Measurements from ENCODE around the gene SHC4.
A peak's percentile ranks its signal among the peaks of the same experiment; 100 is the strongest.

SHC4 gene

DNA sequence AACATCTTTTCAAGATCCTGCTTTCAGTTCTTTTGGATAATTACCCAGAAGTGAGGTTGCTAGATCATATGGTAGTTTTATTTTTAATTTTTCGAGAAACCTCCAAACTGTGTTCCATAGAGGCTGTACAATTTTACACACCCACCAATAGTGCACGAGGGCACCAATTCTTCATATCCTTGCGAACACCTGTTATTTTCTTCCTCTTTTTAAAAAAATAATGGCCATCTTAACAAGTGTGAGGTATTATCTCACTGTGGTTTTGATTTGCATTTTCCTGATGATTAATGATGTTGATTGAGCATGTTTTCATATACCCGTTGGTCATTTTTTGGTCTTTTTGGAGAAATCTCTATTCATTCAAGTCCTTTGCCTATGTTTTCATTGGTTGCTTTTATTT is 135.2 kb downstream of the SHC4 start:
- ATAC-seq, result no peak
- Mint-ChIP-seq H3K9me3 (peaks cover 7% of the 10 kb centered on the region), H3K36me3 (no peaks in the 10 kb centered on the region), H3K4me1 (no peaks in the 10 kb centered on the region), H3K4me3 (no peak overlapping the region), H3K27ac (no peak overlapping the region)
- no peak for DNase-seq (ENCODE audit: low spot score in 2 of 2)

DNA sequence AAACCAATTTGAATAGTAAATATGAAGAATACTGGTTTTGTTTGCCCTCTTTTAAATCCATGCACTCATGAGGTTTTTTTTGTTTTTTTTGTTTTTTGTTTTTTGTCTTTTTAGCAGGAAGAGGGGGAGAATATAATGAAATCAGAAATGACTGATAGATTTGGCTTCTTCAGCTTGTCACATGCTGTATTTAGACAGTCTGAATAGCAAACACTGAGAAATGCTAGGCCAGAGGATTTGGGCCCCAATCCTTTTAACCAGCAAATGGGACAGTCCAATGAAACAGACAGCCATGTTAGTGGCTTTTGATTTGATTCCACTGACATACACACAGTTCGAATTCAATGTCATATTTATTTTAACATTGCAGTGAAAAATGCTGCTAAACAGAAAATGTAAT is 138.6 kb downstream of the SHC4 start:
- DNase-seq (ENCODE audit: low spot score in 2 of 2), result no peak
- H3K4me1 Mint-ChIP-seq, result no peaks in the 10 kb centered on the region
- no peak overlapping the region for H3K27ac Mint-ChIP-seq
- ATAC-seq, result no peak
- no peak overlapping the region for H3K4me3 Mint-ChIP-seq
- no peaks in the 10 kb centered on the region for H3K9me3 Mint-ChIP-seq
- no peaks in the 10 kb centered on the region for H3K36me3 Mint-ChIP-seq

DNA sequence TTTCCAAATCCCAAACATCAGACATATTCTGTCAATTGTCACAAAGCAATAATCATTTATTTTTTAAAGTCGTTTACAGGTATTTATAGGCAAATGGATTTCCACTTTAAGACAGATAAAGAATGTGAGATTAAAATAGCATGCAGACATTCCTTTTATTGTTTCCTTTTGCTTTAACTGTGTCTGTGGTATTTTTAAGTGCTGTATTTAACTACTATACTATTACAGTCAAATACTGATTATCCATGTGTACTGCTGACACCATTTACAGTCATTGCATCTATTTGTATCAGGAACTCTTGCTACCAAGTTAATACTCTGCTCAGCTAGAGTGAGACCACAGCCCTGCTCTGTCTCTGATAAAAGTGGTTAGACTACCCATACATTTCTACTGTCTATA is 140.0 kb downstream of the SHC4 start:
- Mint-ChIP-seq H3K36me3 (no peaks in the 10 kb centered on the region), H3K27ac (no peak overlapping the region), H3K9me3 (no peaks in the 10 kb centered on the region), H3K4me1 (no peaks in the 10 kb centered on the region), H3K4me3 (no peak overlapping the region)
- no peak for DNase-seq (ENCODE audit: low spot score in 2 of 2)
- no peak for ATAC-seq

DNA sequence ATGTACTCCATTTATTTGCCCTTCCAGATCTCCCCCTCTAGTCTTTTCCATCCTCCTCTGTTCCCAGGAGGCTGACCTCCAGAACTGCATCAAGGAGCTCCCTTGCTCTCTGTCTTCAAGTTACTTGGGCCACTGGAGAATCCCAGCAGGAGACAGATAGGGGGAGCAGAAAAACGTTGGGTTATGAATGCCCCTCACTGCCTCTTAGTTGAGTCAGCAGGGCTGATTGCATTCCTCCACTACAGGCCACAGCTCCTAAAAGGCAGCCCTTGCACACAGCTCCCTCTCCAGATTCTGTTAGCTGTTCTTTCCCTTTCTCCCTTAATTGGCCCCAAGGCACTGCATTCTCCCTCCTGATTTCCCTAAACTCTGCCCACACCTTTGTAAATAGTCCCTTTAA is 140.5 kb downstream of the SHC4 start:
- no peaks in the 10 kb centered on the region for H3K4me1 Mint-ChIP-seq
- ATAC-seq (no peak), DNase-seq (ENCODE audit: low spot score in 2 of 2) (no peak)
- H3K9me3 Mint-ChIP-seq, result no peaks in the 10 kb centered on the region
- no peaks in the 10 kb centered on the region for H3K36me3 Mint-ChIP-seq
- H3K27ac Mint-ChIP-seq, result no peak overlapping the region
- no peak overlapping the region for H3K4me3 Mint-ChIP-seq

DNA sequence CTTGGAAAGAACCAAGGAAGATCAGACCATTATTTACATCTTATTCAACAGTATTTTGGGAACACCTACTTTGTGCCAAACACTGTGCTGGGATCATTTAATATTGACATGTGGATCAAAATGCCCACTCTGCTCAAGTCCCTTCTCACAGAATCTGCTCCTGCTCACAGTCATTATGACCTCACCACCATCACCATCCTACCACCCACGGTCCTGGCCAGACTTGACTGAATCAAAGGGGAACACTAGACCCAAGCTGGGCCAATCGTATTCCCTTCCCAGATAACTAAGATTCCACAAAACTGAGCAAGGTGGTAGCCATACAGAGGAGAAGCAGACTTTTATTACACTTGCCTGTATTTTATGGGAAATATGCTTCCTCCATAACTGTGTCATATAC is 149.4 kb downstream of the SHC4 start:
- H3K4me1 Mint-ChIP-seq, result peaks cover 24% of the 10 kb centered on the region
- ATAC-seq (no peak), DNase-seq (ENCODE audit: low spot score in 2 of 2) (no peak)
- H3K9me3 Mint-ChIP-seq, result no peaks in the 10 kb centered on the region
- no peak overlapping the region for H3K4me3 Mint-ChIP-seq
- no peak overlapping the region for H3K27ac Mint-ChIP-seq
- no peaks in the 10 kb centered on the region for H3K36me3 Mint-ChIP-seq

DNA sequence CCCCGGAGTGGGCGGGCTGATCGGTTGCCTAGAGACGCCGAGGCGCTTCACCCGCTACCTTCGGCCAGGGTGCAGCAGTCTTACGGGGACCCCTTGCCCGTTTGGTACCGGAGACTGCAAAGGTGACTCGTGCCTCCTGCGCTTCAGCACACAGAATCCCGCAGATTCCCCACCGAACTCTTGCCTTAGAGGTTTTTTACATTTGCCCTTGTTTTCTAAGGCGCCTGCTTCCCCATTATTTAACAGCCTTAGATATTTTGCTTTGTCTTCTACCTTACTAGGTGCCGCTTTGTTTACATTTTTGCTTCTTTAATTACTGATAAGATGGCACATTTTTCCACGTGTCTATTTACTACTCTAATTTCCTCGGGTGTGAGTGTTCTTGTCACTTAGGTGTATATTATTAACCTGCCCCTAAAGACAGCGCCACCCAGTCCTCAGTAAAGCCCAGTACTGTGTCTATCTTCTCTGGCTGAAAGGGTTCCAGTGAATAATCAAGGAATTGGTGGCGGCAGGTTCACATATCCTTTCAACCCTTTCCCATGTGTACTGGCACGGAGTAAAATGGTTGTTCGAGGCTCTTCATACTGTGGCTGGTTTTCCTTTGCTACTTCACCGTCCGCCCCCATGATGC is 152.3 kb downstream of the SHC4 start:
- no peak for ATAC-seq
- H3K4me3 Mint-ChIP-seq, result peak overlapping the region; percentile 98
- no peaks in the 10 kb centered on the region for H3K9me3 Mint-ChIP-seq
- H3K36me3 Mint-ChIP-seq, result no peaks in the 10 kb centered on the region
- no peak for DNase-seq (ENCODE audit: low spot score in 2 of 2)
- peaks cover 38% of the 10 kb centered on the region for H3K4me1 Mint-ChIP-seq
- H3K27ac Mint-ChIP-seq, result peak overlapping the region; percentile 99

DNA sequence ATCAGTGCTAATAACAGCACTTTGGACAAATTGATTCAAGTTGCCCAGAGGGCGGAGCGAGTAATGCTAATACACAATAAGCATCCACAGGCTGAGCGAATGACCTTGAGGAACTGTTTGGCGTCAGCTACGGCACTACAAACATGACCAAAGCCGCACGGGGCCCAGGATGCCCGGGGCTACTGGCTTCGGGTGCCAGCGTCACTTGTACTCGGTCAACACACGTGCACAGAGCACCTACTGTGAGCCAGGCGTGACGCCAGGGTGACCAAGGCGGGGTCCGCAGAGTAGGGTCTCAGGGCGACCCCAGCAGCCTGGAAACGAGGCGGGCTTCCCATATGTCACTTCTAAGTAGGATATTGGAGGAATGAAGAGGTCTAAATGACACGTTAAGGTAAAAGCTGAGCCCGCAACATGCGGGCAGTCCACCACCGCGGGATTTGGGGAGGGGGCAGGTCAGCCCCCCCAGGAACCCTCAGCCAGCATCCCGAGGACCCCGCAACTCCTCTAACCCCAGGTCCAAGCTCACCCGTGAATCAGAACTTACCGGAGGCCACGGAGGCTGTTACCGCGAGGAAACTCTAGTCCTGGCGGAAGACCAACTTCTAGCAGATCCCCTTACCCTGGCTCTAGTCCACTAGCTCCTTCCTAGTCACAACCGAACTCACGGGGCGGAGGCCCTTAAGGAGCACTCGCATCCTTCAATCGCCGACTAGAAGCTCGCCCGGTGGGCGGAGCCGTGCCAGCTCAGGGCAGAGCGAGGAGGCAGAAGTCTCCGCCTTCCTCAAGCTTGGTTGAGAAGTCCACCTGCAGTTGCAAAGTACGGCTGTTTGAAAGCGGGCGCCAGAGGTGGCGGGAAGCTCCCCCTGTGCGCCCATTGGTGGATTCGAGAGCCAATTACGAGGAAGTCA is 153.1 kb downstream of the SHC4 start, which contains the start of gene CEP152:
Gene CEP152 (minus strand): TSS at position 656 of the 911 bp plus-strand sequence. CDS start 5,420 bp downstream, outside the sequence.
- no peaks in the 10 kb centered on the region for H3K9me3 Mint-ChIP-seq

DNA sequence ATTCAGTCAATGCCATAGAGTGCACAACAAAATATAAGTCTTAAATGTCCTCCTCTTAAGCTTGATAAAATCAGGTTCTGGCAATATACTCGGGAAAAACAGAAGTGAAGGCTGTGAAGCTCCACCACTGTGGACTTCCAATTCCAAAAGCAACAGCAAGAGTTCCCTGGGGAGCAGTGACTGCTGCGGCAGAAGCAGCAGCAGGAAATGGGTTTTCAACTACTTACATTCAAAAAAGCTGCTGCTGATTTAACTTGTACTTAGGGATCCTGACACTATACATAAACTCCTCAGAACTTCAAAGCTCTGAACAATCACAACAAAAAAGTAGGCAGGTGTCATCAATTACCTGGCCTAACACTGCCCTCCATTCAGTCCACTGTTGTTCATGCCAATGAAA is 157.6 kb downstream of the SHC4 start:
- ATAC-seq (no peak), DNase-seq (ENCODE audit: low spot score in 2 of 2) (no peak)
- no peaks in the 10 kb centered on the region for H3K9me3 Mint-ChIP-seq
- H3K4me1 Mint-ChIP-seq, result peaks cover 30% of the 10 kb centered on the region
- H3K27ac Mint-ChIP-seq, result no peak overlapping the region
- H3K36me3 Mint-ChIP-seq, result peaks cover 30% of the 10 kb centered on the region
- H3K4me3 Mint-ChIP-seq, result no peak overlapping the region

More for the DNA sequence above, 153.1 kb downstream of the SHC4 start, which contains the start of gene CEP152:
- Mint-ChIP-seq H3K4me3 (peak within 1 kb of the TSS; percentile 98), H3K36me3 (peaks cover 1% of the 10 kb centered on the region), H3K4me1 (peaks cover 41% of the 10 kb centered on the region), H3K27ac (peak within 1 kb of the TSS; percentile 99)
- peak; percentile 91 to 98 for DNase-seq (ENCODE audit: low spot score in 2 of 2)
- peak; percentile 97 for ATAC-seq

DNA sequence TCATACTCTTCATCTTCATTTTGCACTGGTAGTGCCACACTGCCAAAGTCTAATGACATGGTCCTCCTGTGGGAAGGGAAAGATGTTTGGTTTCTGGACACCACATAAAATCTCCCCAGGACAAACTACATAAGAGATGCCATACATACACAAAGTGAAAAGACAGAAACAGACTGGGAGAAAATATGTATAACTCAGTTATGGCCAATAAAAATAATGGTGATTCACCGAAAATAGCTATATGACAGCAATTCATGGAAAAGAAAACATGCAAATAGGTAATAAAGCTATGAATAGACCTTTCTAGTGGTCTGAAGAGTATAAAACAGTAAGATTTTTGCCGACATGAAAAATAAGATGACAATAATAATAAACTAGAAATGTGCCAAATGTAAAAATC is 158.1 kb downstream of the SHC4 start:
- no peaks in the 10 kb centered on the region for H3K9me3 Mint-ChIP-seq
- DNase-seq (ENCODE audit: low spot score in 2 of 2) (no peak), ATAC-seq (no peak)
- H3K4me3 Mint-ChIP-seq, result no peak overlapping the region
- peaks cover 30% of the 10 kb centered on the region for H3K36me3 Mint-ChIP-seq
- peaks cover 30% of the 10 kb centered on the region for H3K4me1 Mint-ChIP-seq
- H3K27ac Mint-ChIP-seq, result no peak overlapping the region

DNA sequence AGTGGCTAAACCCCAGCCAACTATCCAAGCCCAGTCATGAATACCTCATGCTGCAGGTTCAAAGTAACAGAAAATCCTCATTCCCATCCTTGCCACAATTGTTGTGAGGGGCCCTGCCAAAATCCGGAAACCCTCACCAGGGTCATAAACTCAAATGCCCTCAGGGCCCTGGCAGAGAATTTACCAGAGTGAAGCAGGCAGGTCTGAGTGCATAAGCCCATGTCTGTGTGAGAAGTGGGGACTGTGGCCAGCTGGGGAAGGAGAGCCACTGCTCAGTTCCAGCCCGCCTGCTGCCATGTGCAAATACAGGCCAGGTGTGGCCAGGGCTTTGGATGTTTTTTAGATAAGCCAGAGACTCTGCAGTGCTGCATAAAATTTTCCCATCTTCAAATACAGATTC is 159.8 kb downstream of the SHC4 start:
- H3K27ac Mint-ChIP-seq, result no peak overlapping the region
- no peak overlapping the region for H3K4me3 Mint-ChIP-seq
- peaks cover 43% of the 10 kb centered on the region for H3K36me3 Mint-ChIP-seq
- peaks cover 13% of the 10 kb centered on the region for H3K4me1 Mint-ChIP-seq
- ATAC-seq, result no peak
- DNase-seq (ENCODE audit: low spot score in 2 of 2), result no peak
- H3K9me3 Mint-ChIP-seq, result no peaks in the 10 kb centered on the region

DNA sequence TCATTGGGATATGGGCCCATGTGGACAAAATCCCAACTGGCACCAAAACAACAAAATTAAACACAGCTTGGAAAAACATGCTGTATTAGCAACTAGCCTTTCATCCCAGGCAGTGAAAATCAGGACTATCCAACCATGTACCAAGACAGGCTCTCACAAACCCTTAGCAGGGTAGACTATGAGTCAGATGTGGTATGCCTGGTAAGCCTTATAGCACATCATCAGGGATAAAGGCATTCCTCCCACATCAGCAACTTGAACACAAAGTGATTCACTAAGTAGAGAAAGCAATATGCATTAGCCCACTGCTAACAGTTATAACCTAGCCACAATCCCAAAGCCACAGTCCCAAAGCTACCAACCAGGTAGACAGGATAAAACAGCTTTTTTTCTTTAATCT is 160.9 kb downstream of the SHC4 start:
- no peak for DNase-seq (ENCODE audit: low spot score in 2 of 2)
- H3K9me3 Mint-ChIP-seq, result no peaks in the 10 kb centered on the region
- no peak overlapping the region for H3K27ac Mint-ChIP-seq
- peaks cover 10% of the 10 kb centered on the region for H3K4me1 Mint-ChIP-seq
- ATAC-seq, result peak; percentile 96
- H3K4me3 Mint-ChIP-seq, result no peak overlapping the region
- H3K36me3 Mint-ChIP-seq, result peaks cover 43% of the 10 kb centered on the region

DNA sequence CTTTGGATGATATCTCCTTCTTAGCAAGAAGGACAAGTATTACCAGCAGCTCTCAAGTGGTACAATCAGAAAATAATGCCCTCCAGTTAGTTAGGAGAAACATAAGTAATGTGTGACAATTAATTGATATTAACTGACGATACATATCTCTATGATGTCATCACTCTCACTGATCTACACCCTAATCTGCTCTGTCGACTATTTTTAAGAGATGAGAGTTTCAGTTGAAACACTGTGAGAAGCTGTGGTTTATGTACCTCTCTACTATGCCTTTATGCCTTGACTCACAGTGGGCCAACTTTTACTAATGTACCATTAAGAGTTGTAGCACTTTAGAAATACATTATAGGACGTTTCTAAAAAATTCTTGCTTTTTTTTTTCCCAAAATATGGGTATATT is 161.5 kb downstream of the SHC4 start:
- Mint-ChIP-seq H3K4me3 (no peak overlapping the region), H3K9me3 (no peaks in the 10 kb centered on the region), H3K36me3 (peaks cover 48% of the 10 kb centered on the region), H3K4me1 (peaks cover 14% of the 10 kb centered on the region), H3K27ac (no peak overlapping the region)
- DNase-seq (ENCODE audit: low spot score in 2 of 2) (no peak), ATAC-seq (peak; percentile 76)

DNA sequence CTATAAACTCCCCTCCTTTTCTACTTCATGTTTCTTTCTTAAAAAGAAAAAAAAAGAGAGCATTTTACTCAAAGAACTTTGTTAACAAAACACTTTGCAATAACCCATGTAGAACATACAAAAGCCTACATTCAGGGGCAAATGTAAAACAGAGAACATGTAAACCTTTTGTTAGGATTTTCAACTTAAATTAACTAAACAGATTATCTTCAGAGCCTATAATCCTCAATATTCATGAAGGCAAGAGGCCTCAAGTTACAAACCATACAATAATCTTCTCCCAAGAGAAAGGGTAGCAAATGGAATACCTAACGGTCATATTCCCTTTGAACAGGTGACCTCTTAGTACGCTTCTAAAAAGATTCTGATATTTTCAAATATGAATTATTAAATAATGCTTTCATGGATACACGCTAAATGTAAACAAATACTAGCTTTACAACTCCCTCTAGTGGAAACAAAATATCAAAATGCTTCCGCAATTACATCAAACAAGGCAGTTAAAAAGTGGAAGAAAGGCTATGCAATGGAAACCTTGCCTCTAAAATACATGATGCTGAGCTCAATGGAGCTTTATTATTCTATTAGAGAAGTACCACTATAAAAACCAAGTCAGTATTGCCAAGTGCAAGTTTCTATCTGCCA is 162.8 kb downstream of the SHC4 start:
- H3K36me3 Mint-ChIP-seq, result peaks cover 61% of the 10 kb centered on the region
- H3K9me3 Mint-ChIP-seq, result no peaks in the 10 kb centered on the region
- DNase-seq (ENCODE audit: low spot score in 2 of 2), result no peak

DNA sequence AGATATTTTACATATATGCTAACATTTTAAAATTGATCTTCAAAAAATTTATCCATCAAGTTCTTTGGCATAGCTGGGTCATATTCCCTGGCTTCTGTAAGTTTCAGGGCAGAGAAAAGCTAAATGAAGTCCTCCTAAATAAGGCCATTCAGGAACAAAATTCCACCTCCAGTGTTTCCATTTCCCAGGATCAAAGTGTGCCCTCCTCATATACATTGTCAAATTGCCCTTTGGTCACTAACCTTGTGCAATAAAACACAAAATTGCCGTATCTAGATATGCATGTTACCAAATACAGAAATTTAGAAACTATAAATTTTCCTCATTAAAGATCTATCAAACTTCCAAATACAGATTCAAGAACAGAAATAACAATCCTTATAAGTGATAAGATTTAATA is 163.5 kb downstream of the SHC4 start:
- H3K4me1 Mint-ChIP-seq, result peaks cover 6% of the 10 kb centered on the region
- DNase-seq (ENCODE audit: low spot score in 2 of 2) (no peak), ATAC-seq (no peak)
- H3K36me3 Mint-ChIP-seq, result peaks cover 62% of the 10 kb centered on the region
- H3K9me3 Mint-ChIP-seq, result no peaks in the 10 kb centered on the region
- H3K27ac Mint-ChIP-seq, result no peak overlapping the region
- no peak overlapping the region for H3K4me3 Mint-ChIP-seq

More for the DNA sequence above, 162.8 kb downstream of the SHC4 start:
- Mint-ChIP-seq H3K27ac (no peak overlapping the region), H3K4me3 (no peak overlapping the region), H3K4me1 (peaks cover 6% of the 10 kb centered on the region)
- no peak for ATAC-seq

DNA sequence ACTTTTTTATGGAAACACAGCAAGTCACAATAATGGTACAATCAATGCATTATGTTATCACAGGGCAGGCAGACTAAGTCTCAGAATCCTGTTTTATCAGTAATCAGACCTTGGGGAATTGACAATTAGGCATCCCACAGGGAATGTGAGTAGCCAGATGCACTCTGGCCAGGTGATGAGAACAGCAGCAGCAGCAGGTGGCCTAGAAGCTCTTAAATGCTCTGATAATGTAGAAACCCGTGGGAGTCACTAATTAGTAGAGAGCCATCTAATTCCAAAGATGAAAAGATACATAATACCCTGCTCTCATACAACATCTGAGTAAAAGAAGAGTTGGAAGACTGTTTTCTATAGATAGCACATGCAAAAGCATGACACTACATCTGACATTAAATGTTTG is 165.4 kb downstream of the SHC4 start:
- Mint-ChIP-seq H3K27ac (no peak overlapping the region), H3K36me3 (peaks cover 62% of the 10 kb centered on the region), H3K4me3 (no peak overlapping the region), H3K9me3 (no peaks in the 10 kb centered on the region), H3K4me1 (peaks cover 6% of the 10 kb centered on the region)
- DNase-seq (ENCODE audit: low spot score in 2 of 2), result no peak
- no peak for ATAC-seq

All from stimulated activated effector memory CD8-positive, alpha-beta T cell treated with anti-CD3 and anti-CD28 coated beads, Interleukin-12 subunit alpha, Interleukin-12 subunit beta, amount 100 ng/mL, for 72 hours (primary cell).